Osteoblast (primary cell): ENCODE measurements around the gene B3GNT7. TPM values are rescaled to one million over a fixed set of nuclear protein-coding genes. Genes with fewer than 3 reads are reported as not detected.
"Not testable (repeated sequence)": the region's sequence is repeated elsewhere in the genome, so short reads cannot be mapped to it uniquely, and the experiment has no call there.

Experiments
- DNase-seq: peaks from one replicate; pipeline ENCODE4 v3.0.0; 2011; ENCODE audit warnings: low spot score, mixed read lengths; ENCODE audit not compliant: insufficient read length; ENCODE audit errors: missing footprints
- H2AFZ ChIP-seq: 2 replicates; pipeline ENCODE4 v1.6.0; 2011; ENCODE audit warnings: mild to moderate bottlenecking, low read length
- H3K27ac ChIP-seq: 2 replicates; pipeline ENCODE4 v1.5.1; 2011; ENCODE audit warnings: mild to moderate bottlenecking, low read depth, low read length, moderate library complexity
- H3K27me3 ChIP-seq: 2 replicates; pipeline ENCODE4 v1.6.0; 2012; ENCODE audit warnings: mild to moderate bottlenecking, control low read depth, inconsistent platforms, low read length, moderate library complexity; ENCODE audit not compliant: insufficient read depth
- H3K36me3 ChIP-seq: 2 replicates; pipeline ENCODE4 v1.5.1; 2011; ENCODE audit warnings: mild to moderate bottlenecking, low read length, control low read depth, moderate library complexity; ENCODE audit not compliant: insufficient read depth
- H3K4me1 ChIP-seq: 2 replicates; pipeline ENCODE4 v1.5.1; 2011; ENCODE audit warnings: mild to moderate bottlenecking, low read length, control low read depth, moderate library complexity; ENCODE audit not compliant: insufficient read depth
- H3K4me2 ChIP-seq: 2 replicates; pipeline ENCODE4 v1.6.0; 2011; ENCODE audit warnings: mild to moderate bottlenecking, low read length; ENCODE audit not compliant: insufficient read depth
- H3K4me3 ChIP-seq: fragments of 200-600 bp; sonication (generic); 3 replicates; pipeline ENCODE4 v1.5.1; 2012; ENCODE audit warnings: mild to moderate bottlenecking, low read length, inconsistent platforms; ENCODE audit not compliant: insufficient read depth
- H3K79me2 ChIP-seq: 2 replicates; pipeline ENCODE4 v1.6.0; 2012; ENCODE audit warnings: mild to moderate bottlenecking, low read length, control low read depth, inconsistent platforms; ENCODE audit not compliant: insufficient read depth
- H3K9me3 ChIP-seq: 2 replicates; pipeline ENCODE4 v1.5.1; 2011; ENCODE audit warnings: low read depth, low read length, control low read depth
- H4K20me1 ChIP-seq: 2 replicates; pipeline ENCODE4 v1.6.0; 2012; ENCODE audit warnings: mild to moderate bottlenecking, low read length, control low read depth; ENCODE audit not compliant: insufficient read depth
- CTCF ChIP-seq: IDR thresholded peaks from 2 replicates; pipeline ENCODE4 v1.5.1; 2011; ENCODE audit warnings: mild to moderate bottlenecking, low read depth, low read length, moderate library complexity; ENCODE audit errors: extremely low read depth
- total RNA-seq: library from RNA; depleted of rRNA; stranded (reverse); fragments of >200 nt; gene quantifications from 2 replicates; pipeline ENCODE4 v1.2.3, GENCODE V29; 2012

Gene B3GNT7
- total RNA-seq, 1 donor: 0.72 TPM

- Histone ChIP-seq H3K27ac (no peak overlapping the region), H3K36me3 (no peaks in the 10 kb centered on the region), H3K79me2 (no peaks in the 10 kb centered on the region), H3K9me3 (no peaks in the 10 kb centered on the region), H3K27me3 (peaks cover 9% of the 10 kb centered on the region), H4K20me1 (no peaks in the 10 kb centered on the region), H2AFZ (no peak overlapping the region), H3K4me1 (no peaks in the 10 kb centered on the region), H3K4me3 (no peak overlapping the region), H3K4me2 (no peak overlapping the region)
- TF ChIP-seq CTCF: no peak
- DNase-seq: peak; percentile 39
Measured at GRCh38 chr2:231425811-231426703, 30.5 kb downstream of the B3GNT7 start.

GRCh38 chr2:231427116-231427515 is 31.6 kb downstream of the B3GNT7 start:
- no peak for TF ChIP-seq CTCF
- peaks cover 6% of the 10 kb centered on the region for H3K27me3 ChIP-seq
- no peak overlapping the region for H3K4me2 ChIP-seq

GRCh38 chr2:231429152-231429551 is 33.6 kb downstream of the B3GNT7 start:
- no peaks in the 10 kb centered on the region for H3K4me1 ChIP-seq
- H2AFZ ChIP-seq: no peak overlapping the region
- H3K79me2 ChIP-seq: no peaks in the 10 kb centered on the region
- no peaks in the 10 kb centered on the region for H4K20me1 ChIP-seq
- H3K9me3 ChIP-seq: no peaks in the 10 kb centered on the region
- DNase-seq: no peak
- no peaks in the 10 kb centered on the region for H3K36me3 ChIP-seq
- no peak overlapping the region for H3K27ac ChIP-seq
- H3K27me3 ChIP-seq: peaks cover 6% of the 10 kb centered on the region
- no peak for TF ChIP-seq CTCF
- H3K4me3 ChIP-seq: no peak overlapping the region
- no peak overlapping the region for H3K4me2 ChIP-seq

More at GRCh38 chr2:231427116-231427515, 31.6 kb downstream of the B3GNT7 start:
- no peak overlapping the region for H2AFZ ChIP-seq
- no peaks in the 10 kb centered on the region for H3K36me3 ChIP-seq
- no peaks in the 10 kb centered on the region for H3K4me1 ChIP-seq
- no peak overlapping the region for H3K27ac ChIP-seq
- no peaks in the 10 kb centered on the region for H3K9me3 ChIP-seq
- no peak overlapping the region for H3K4me3 ChIP-seq
- H4K20me1 ChIP-seq: no peaks in the 10 kb centered on the region
- H3K79me2 ChIP-seq: no peaks in the 10 kb centered on the region
- DNase-seq: no peak

- no peak overlapping the region for H3K27ac ChIP-seq
- H3K4me2 ChIP-seq: no peak overlapping the region
- H3K36me3 ChIP-seq: no peaks in the 10 kb centered on the region
- H3K4me3 ChIP-seq: no peak overlapping the region
- no peaks in the 10 kb centered on the region for H4K20me1 ChIP-seq
- no peaks in the 10 kb centered on the region for H3K9me3 ChIP-seq
- no peaks in the 10 kb centered on the region for H3K79me2 ChIP-seq
- peaks cover 6% of the 10 kb centered on the region for H3K27me3 ChIP-seq
- no peak for TF ChIP-seq CTCF
- H3K4me1 ChIP-seq: no peaks in the 10 kb centered on the region
- no peak overlapping the region for H2AFZ ChIP-seq
- DNase-seq: no peak
Measured at GRCh38 chr2:231429901-231430300, 34.4 kb downstream of the B3GNT7 start.

- not testable (repeated sequence) for H2AFZ ChIP-seq, H3K36me3 ChIP-seq, H3K27ac ChIP-seq, H3K9me3 ChIP-seq, DNase-seq, H3K4me1 ChIP-seq, H3K27me3 ChIP-seq, H3K79me2 ChIP-seq, H4K20me1 ChIP-seq, H3K4me3 ChIP-seq, H3K4me2 ChIP-seq
Measured at GRCh38 chr2:231430437-231430836, 34.9 kb downstream of the B3GNT7 start.
